ENCODE results near the gene ZCCHC12.

GRCh38 chrX:118824173-118824730 is 628 bp downstream of the ZCCHC12 start:
- TF ChIP-seq CTCF (IDR thresholded peaks at IDR 0.05) (no peak), POLR2A (IDR thresholded peaks at IDR 0.05) (no peak)

Measured in body of pancreas (tissue), 4 donors.